GM12891 (cell line): ENCODE results near the gene ZNF692.

Experiments used
- PAX5 ChIP-seq: IDR thresholded peaks from 2 replicates; pipeline ENCODE4 v1.6.1; 2011; ENCODE audit warnings: low read length, moderate library complexity, mild to moderate bottlenecking; ENCODE audit not compliant: insufficient read depth, severe bottlenecking
- POLR2A ChIP-seq: IDR thresholded peaks from 2 replicates; pipeline ENCODE4 v1.6.1; 2011; ENCODE audit warnings: low read depth, low read length, control low read depth
- POLR2AphosphoS5 ChIP-seq: IDR thresholded peaks from 2 replicates; pipeline ENCODE4 v1.6.1; 2011; ENCODE audit warnings: low read depth, low read length, control low read depth
- SPI1 ChIP-seq: IDR thresholded peaks from 2 replicates; pipeline ENCODE4 v1.6.1; 2011; ENCODE audit warnings: low read depth, low read length, control low read depth
- TAF1 ChIP-seq: IDR thresholded peaks from 2 replicates; pipeline ENCODE4 v1.6.1; 2011; ENCODE audit warnings: low read depth, low read length, control low read depth

DNA sequence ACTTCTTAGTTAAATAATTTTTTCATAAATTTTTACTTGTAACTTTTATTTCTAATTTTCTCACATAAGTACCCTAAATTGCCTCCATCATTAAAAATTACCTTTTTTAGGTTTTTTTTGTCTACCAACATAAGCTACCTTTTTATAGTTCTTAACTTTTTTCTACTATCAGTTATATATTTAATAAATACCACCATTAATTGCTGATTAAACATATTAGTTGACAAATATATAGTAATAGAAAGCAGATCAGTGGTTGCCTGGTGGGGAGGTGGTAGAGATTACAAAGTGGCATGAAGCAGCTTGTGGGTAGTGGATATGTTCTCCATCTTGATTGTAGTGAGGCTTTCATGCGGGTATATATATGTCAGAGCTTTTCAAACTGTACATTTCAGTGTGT is 27.0 kb downstream of the ZNF692 start:
- TF ChIP-seq POLR2A (no peak), POLR2AphosphoS5 (no peak), TAF1 (no peak), SPI1 (no peak), PAX5 (no peak)
